GM19043 (cell line): ENCODE results near the gene EPHA5.
"Not testable (repeated sequence)": the region's sequence is repeated elsewhere in the genome, so short reads cannot be mapped to it uniquely, and the experiment has no call there.

ENCODE experiments used
- ATAC-seq: cut with Tn5 transposase; IDR thresholded peaks from one replicate; pipeline ENCODE4 v1.9.1; 2021; ENCODE audit warnings: low read depth; ENCODE audit not compliant: unreplicated experiment

Gene EPHA5

DNA sequence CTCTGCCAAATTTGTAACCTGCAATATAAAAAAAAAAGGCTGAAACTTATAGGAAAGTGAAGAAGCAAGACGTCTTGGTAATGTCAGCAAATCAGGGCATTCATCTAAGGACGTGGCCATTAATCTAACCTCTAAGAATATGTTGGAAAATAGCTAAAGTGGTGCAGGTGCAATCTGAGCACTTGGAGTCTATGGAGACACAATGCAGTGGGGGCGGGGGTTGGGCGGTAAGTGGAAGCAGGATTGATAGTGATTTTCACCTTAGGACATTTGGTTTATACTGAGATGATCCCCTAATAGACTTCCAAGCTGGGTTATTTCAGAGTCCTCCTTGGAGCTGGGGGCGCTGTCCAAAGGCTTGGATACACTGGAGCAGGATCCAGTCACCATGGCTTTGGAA, 283.4 kb downstream of the EPHA5 start:
- ATAC-seq = no peak

DNA sequence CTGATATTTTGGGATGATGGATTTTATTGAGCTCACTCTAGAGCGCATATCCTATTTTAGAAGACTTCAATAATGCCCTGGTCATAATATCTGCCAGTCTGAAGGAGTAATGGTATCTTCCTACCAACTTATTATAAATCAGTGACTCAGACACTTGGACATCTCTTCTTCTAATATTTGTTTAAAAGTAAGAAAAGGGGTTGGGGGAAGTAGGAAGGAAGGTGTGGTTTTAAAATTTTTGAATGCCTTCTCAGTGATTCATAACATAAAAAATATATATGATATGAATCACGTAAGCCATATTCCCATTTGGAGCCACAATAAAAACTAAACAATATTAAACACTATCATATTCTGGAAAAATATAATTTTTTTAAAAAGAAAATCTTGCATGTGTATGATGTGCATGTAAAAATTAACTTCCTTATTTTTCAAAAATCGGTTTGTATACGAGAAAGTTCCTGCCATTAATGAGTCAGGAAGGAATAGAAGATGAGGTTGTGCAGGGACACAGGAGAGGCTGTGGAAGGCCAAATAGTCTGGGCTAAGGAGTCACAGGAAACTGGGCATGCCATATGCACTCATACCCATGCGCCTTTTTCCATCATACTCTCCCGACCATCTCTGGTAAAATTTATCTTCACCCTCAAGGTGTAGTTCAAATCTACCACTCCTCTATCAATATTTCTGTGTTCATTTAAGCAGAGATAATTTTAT, 286.5 kb downstream of the EPHA5 start:
- ATAC-seq = no peak

DNA sequence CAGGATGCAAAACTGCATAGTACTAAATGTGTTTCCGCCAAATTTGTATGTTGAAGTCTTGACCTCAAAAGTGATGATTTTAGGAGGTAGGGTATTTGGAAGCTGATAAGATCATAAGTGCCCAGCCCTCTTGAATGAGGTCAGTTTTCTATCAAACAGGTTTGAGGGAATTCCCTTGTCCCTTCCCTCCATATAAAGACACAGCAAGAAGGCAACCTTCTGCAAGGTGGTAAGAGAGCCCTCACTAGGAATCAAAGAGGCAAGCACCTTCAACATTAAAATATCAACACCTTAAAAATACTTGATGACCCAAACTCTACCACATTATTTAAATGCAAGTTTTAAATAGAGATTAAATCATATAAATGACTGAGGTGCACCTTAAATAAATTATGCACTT, 288.6 kb downstream of the EPHA5 start:
- ATAC-seq = no peak

DNA sequence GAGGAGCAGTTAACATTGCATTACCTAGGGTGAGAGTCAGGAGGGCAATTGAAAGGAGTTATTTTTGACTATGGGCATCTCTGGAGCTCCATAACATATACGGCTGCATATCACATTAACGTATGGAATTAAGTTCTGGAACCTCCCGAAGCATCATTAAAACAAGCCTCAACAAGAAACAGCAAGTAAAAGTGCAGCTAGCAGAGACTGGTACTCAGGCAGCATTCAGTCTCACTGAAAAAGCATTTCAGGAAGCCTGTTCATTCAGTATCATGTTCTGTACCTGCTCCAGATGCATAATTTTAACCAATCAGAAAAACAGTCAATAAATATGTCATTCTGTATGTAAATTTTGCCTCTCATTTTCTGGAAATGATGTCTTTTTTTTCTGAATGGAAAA, 299.6 kb downstream of the EPHA5 start:
- no peak for ATAC-seq

DNA sequence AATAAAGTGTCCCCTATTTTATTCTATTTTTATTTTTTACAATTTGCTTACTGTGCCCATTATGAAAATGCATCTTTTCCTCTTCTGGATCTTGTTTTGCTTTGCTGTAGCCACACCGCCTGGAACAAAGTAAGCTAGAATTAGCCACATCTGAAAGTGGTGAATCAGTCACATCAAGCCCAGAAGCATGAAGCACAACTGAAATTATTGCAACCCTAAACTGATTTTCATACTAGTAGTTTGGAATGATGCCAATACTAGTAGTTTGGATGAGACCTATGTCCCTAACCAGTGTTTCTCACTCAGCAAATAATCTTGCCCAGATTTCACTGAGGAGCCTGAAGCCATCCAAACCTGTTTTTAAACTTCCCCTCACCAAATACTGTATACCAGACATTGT, 303.0 kb downstream of the EPHA5 start:
- ATAC-seq = no peak

DNA sequence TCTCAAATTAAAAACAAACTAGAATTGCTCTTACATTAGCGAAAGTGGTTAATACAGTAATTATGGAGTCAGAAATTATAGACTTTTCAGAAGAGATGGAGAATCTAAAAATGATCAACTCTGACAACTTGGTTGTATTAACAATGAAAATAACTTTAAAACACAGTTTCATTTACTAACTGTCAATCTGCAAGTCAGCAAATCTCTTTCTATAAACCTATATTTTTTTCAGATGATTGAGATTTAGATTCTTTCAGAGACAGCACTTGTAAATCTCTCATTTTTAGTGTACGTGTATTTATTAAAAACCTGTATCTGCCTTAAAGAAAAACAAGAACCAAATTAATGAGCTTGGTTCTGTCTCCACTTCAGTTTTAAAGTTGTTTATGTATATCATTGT, 311.4 kb downstream of the EPHA5 start:
- no peak for ATAC-seq

DNA sequence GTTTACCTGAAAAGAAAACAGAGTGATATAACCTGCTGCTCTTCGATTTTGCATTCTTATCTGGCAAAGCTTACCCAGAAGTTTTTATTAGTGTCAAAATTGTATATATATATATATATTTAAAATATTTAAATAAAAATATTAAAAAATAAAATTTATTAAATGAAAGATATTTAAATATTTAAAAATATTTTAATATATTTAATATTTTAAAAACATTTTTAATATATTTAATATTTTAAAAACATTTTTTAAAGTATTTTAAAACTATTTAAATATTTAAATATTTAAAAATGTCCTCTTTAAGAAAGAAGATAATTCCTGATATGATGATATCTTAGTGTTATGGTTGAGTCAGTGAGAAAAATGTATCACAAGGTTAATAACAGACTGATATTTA, 317.2 kb downstream of the EPHA5 start:
- no peak for ATAC-seq

DNA sequence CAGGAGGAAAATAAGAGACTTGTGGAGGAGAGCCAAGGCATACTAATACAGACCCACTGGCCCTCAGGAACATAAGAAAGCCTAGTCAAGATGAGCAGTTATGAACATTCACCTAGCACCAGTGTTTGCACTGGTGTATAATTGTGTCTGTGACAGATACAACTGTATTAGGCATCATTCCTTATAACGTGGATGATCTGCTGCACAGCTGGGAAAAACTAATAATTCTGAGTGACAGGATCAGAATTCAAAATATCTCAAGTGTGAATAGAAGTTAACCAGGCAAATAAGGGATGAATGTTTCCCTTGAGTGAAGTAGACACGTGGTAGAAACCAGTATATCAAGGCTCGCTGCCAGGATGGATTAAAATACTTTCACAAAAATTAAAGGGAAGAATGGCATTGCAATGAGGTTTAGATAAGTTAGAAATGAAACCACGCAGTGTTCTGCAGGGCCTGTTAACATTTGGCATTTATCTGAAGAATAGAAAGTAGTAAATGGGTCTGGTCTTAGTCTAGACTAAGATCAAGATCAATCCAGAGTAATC, 325.9 kb downstream of the EPHA5 start:
- ATAC-seq = no peak

DNA sequence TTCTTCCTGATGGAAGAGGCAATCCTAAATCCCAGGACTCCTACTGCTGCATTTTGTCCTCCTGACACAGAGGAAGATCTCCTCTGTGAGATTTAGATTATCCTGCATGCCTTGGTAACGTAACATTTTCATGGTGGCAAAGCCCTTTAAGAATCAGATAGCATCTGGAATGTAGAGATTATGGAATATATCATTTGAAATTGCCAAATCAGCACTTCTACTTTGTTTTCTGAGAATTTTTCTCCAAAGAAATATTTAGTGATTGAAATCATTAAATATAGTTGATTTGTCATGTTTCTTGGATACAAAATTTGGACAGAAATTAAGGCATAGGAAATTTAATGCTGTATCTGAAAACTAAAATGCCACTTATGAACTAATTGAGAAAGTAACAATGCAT, 326.9 kb downstream of the EPHA5 start:
- ATAC-seq = no peak

DNA sequence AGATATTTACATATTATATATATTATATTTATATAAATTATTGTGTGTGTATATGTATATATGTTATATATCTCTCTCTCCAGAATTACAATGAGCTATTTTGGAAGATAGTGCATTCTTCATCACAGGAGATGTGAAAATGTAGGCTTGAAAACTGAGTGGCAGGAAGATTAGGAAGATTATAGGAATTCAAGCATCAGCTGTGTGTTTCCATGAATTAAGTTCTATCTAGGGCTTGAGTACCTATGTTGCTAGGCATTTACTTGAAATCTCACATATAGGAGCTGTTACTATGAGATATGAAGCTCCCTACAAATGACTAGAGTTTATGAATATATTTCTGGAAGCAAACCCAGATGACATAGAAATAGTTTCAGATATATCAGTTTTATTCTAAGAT, 328.7 kb downstream of the EPHA5 start:
- ATAC-seq = no peak

DNA sequence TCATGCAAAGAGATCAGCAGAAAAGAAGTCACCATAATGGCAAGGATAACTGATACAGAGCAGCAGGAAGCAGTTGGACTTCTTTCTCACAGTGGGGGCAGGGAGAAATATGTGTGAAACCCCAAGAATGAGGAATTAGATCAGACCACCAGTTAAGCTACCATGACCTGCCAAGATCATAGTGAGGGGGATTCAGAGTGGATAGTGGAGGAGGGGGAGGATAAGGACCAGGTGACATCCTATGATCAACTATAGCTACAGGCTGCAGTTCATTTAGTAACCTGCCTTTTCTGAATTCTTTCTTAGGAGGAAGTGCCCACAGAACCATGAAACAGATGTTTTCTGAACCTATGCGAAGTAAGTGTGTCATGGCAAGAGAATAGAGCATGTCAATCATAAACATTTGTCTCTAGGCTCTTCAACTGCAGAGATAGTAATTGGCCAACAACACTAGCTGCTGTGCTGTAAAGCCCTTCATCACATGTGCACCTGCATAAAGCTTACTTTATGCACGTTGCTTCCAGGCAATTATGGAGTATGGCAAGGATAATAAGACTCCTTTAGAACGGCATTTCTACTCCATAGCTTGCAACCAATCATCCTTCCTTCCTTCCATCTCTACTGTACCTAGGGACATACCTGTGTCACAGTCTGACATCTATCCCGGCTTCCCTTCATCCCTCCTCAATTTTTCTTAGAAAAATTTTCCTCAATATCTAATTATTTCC, 329.7 kb downstream of the EPHA5 start:
- no peak for ATAC-seq

DNA sequence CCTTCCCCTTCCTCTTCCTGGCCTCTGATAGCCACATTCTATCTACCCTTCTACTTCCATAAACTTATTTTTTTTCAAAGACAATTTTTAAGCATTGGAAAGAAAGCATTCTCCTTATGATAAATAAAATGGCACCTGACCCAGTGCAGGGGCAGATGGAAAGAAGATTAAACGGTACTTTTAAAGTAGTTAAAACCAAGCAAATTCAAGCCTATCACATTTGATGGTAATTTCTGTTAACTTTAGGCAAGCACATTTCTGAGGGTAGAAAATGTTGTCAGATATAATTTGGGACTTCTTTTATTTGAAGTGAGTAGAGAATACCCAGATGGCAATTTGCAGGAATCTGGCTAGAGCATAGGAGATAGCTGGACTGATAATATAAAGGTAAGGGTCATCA, 332.9 kb downstream of the EPHA5 start:
- ATAC-seq = no peak

DNA sequence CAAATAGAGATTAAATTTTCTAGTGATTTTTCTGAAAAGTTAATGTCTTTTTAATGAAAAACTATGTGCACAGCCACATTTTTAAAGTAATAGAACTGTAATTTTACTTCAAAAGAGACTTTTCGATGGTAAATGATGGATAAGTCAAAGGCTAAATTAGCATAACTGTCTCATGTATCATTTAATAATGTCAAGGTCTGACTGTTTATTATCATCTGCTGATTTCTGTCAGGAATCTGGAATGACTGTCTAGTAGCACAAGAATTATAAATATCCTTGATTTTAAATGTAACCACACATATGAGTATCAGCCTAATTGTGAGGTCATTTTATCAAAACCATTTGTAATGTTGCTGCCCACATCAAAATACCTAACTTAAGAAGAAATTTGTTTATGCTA, 333.8 kb downstream of the EPHA5 start:
- no peak for ATAC-seq

DNA sequence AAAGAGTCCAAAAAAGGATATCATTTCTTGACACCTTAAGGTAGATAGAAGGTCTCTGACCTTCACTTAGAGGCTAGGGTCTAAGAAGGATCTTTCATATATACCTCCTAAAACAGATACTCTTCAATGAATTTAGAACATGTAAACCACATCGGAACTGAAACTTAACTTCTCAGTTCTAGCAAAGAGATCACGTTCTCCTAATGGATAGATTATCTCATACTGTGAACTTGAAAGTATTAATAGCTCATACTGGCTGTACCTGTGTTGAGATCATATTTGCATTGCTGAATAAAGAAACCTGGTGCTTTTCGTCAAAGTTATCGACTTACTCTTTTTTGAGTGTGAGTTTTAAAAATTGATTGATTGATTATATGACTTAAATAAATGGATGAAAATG, 353.8 kb downstream of the EPHA5 start:
- no peak for ATAC-seq

DNA sequence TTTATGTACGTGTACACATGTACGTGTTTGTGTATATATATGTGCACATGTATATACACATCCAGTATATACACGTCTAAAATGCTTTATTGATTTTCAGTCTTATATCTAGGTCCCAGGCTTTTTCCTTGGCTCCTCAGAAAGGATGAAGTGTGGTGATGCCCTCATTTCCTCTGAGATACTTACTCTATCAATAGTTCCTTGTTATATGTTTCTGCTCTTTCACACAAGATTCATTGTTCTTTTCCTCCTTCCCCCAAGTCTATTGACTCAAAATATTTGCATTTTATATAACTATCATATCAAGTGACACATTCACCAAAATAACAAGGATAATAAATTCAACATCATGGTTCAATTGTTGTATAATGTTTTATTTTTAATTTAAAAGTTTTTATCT, 359.2 kb downstream of the EPHA5 start:
- no peak for ATAC-seq

DNA sequence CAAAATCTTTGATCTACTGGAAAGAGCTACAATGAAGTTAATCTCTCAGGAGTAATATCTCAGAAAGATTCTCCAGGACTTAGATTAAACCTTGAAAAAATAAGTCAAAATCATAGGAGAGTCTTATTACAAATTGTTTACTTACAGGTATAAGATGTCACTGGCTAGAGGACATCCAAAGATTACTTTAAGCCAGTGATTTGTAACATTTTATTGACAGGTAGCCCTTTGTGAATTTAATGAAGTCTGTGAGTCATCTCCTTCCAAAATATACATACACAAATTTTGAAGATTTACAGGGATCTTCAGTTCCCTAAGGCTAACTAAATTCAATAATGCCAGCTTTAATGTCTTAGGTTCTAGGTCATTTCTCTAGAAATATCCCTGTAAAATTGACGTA, 359.7 kb downstream of the EPHA5 start:
- ATAC-seq = no peak

DNA sequence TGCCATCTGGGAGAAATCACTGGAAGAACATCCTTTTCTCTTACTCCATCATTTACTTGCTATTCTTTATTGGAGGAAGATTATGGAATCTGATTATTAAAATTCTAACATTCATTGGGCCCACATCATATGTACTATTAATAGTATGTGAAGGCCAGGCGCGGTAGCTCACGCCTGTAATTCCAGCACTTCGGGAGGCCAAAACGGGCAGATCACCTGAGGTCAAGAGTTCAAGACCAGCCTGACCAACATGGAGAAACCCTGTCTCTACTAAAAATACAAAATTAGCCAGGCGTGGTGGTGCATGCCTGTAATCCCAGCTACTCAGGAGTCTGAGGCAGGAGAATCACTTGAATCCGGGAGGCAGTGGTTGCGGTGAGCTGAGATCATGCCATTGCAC, 361.7 kb downstream of the EPHA5 start:
- ATAC-seq = not testable (repeated sequence)

DNA sequence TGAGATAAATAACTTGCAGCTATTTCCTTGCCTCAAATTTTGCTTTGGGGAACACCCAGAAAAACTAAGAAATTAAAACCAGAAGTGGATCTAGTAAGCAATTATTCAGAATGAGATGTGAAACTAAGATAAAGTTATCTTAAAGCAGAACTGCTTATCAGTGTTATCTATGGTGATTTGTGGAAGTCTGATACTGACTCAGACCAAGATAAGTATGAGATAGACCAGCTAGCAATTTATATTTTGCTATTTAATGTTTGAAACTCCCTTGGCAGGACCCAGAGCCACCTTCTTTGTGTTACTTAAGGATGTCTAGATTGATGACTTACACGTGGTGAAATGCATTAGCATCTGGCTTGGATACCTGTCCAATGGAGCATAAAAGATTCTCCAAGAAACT, 368.1 kb downstream of the EPHA5 start:
- no peak for ATAC-seq

DNA sequence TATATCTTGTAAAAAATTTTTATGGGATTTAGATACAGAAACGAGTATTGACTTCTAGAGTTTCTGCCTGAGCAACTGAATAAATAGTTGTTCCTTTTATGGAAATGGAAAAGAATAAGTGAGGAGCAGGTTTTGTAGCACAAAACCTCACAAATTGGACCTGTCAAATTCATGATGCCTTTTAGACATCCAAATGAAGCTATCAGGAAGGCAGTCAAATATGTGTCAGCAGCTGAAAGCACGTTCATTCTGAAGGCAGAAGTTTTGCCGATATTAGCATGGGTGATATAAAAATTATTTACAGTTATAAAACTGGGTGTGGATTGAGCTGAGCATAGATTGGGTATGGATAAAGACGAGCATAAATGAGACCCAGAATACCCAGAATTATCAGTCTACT, 374.0 kb downstream of the EPHA5 start:
- no peak for ATAC-seq

DNA sequence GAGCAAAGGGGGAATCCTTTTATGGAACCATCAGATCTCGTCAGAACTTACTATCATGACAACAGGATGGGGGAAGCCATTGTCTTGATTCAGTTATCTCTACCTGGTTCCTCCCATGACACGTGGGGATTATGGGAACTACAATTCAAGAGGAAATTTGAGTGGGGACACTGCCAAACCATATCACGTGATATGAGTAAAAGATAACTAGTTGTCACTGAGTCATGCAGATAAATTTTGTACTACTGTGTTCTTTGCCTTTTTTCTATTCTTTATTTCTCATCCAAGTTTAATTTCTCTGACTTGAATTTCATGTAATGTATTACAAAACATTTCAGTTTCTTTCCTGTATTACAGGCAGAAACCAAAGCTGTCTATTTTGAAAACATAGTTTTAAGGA, 383.2 kb downstream of the EPHA5 start:
- no peak for ATAC-seq
